ENCODE results near the gene GGA3.
"Not testable (repeated sequence)": the region's sequence is repeated elsewhere in the genome, so short reads cannot be mapped to it uniquely, and the experiment has no call there.

The GGA3 gene

DNA sequence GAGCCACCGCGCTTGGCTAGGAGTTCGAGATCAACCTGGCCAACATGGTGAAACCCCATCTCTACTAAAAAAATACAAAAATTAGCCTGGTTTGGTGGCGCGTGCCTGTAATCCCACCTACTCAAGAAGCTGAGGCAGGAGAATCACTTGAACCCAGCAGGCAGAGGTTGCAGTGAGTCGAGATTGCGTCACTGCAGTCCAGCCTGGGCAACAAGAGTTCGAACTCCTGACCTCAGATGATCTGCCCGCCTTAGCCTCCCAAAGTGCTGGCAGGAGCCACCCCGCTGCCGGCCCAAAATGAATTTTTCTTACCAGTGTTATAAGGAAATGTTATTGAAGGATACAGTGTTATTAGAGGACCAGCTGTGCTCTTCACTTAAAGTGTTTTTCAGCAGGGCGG lies 53.6 kb downstream of the GGA3 start:
- DNase-seq = no peak

DNA sequence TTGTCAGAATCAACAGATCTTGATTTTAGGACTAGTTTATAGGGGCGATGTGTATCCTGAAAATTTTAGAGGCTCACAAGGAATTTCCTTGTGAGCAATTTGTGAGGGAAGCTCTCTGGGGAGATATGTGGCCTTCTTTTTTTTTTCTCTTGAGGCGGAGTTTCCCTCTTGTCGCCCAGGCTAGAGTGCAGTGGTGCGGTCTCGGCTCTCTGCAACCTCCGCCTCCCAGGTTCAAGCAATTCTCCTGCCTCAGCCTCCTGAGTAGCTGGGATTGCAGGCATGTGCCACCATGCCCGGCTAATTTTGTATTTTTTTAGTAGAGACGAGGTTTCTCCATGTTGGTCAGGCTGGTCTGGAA lies 54.4 kb downstream of the GGA3 start:
- not testable (repeated sequence) for DNase-seq

DNA sequence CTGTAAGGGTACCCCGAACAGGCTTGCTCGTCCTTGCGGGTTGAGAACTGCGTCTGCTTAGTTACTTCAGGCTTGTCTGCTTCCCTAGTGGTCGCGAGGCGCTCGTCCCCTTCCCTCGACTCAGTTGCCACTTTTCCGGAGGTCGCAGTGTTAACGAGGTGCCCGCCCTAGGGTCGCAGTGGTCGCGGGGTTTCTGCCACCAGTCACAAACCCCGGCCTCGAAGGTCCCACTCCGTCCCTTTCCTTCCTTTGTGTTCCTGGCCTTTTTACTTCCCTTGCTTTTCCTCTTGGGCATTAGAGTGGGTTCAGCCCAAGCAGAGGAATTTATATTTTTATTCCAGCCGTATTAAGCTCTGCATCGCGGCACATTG lies 55.6 kb downstream of the GGA3 start:
- DNase-seq = no peak

DNA sequence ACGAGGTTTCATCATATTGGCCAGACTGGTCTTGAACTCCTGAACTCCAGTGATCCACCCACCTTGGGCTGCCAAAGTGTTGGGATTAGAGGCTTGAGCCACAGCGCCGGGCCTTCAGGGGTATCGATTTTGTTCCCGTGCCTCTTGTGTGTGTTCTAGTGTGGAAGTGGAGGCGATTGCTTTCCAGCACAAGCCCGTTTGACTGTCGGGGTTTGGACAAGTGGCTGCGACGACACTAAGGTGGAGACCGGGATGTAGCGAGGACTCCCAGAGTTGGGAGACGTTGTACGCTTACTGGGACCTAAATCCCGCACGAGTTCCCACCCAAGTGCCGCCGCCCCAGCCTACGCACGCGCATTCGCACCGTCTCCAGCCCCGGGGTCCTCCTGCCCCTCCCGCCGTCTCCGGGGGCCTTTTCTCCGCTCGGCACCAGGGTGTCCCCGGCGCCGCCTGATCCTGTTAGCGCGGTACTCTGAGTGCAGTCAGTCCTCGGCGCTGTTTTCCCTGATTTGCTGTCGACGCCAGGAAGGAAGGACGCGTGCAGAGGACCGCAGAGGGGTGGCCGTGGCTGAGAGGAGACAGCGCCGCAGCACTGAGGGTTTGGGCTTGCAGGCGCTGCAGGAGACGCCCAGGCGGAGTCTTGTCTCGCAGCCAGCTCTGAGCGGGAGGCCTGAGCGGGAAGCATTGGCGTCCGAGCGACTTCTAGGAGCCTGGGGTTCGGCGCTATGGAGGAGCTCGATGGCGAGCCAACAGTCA lies 56.2 kb downstream of the GGA3 start, which contains the start of gene NUP85:
Gene NUP85 (plus strand): TSS at position 643 of the 756 bp plus-strand sequence. CDS start 83 bp downstream, at position 726.
- DNase-seq = peak; percentile 100

DNA sequence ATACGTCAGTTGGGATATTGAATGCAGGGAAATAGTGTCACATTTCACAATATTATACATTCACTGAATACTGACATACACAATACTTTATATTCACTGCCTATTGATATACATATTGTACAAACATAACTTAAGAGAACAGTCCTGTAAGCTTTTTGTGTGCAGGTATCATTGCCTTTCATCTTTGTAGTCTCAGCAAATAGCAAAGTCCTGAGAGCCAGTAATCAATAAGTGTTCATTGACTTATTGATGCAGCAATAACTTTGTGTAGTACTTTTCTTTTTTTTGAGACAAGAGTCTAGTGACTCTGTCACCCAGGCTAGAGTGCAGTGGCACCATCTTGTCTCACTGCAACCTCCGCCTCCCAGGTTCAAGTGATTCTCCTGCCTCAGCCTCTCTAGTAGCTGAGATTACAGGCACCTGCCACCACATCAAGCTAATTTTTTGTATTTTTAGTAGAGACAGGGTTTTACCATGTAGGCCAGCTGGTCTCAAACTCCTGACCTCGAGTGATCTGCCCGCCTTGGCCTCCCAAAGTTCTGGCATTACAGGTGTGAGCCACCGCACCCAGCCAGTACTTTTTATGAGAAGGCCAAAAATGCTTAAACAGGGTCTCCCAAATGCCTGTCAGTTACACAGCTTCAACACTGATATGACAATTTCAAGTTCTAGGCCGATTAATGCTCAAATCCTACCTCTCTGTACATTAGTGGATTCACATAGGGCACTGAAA lies 61.4 kb downstream of the GGA3 start:
- DNase-seq = no peak

DNA sequence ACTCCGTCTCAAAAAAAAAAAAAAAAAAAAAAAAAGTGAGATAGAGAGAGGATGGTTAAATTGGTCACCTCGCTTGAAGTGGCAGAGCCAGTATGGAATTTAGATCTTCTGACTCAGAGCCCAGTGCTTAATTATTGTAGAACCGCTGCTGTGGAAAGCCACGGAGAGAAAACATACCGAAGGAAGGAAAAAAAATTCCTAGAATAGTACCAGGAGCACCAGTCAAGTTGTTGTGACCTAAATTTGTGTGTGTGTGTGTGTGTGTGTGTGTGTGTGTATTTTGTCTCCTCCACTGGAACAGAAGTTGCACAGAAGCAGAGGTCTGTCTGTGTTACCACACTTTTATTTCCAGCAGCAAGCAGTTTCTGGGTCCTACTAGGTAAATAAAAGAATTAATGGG lies 66.5 kb downstream of the GGA3 start:
- DNase-seq = no peak

DNA sequence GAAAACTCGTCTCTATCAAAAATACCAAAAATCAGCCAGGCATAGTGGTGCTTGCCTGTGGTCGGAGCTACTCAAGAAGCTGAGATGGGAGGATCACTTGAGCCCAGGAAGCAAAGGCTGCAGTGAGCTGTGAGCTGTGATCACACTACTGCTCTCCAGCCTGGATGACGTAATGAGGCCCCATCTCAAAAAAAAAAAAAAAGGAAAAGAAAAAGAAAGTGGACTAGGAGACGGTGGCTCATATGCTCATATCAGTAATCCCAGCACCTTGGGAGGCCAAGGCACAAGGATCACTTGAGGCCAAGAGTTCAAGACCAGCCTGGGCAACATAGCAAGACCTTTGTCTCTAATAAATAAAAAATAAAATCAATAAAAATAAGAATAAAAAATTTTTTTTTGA lies 69.8 kb downstream of the GGA3 start:
- no peak for DNase-seq

DNA sequence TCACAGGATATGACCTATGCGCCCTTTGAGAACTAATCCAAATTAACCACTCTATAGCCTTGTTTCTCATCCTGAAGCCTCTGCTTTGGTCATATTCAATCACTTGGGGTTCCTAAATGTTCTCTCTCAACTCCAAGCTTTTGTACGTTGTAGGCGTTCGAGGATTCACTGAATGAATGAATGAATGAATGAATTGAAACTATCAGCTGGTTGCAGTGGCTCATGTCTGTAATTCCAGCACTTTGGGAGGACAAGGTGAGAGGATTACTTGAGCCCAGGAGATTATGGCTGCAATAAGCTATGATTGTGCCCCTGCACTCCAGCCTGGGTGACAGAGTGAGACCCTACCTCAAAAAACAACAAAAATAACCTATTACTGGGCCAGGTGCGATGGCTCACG lies 72.8 kb downstream of the GGA3 start:
- DNase-seq = no peak

Measured in retina (tissue), 1 donor.